GM13977 (cell line): Measurements from ENCODE around the gene FAM174B.

ENCODE experiments used
- DNase-seq: peaks from one replicate; pipeline ENCODE4 v3.0.0; 2012; ENCODE audit warnings: low spot score
- in situ Hi-C: fragments of 300-500 bp; cut with MboI; formaldehyde crosslinking; loops from one replicate; pipeline ENCODE4 v1.12.0; 2022; ENCODE audit warnings: low sequenced_read_pairs, low pct_unique_long_range_greater_than_20kb, mixed read lengths, inconsistent platforms; ENCODE audit not compliant: unreplicated experiment
- TF ChIP-seq, protein P1 (sequence below): IDR thresholded peaks from 2 replicates; pipeline ENCODE4 v1.5.1; 2012; ENCODE audit warnings: mild to moderate bottlenecking, control low read depth; ENCODE audit not compliant: insufficient read depth; ENCODE audit errors: extremely low read depth, missing control alignments

FAM174B gene

GRCh38 chr15:92647467-92648163 is 8.0 kb downstream of the FAM174B start:
- no peak for DNase-seq
- in situ Hi-C loops = no loop called here
- TF ChIP-seq, protein P1, sequence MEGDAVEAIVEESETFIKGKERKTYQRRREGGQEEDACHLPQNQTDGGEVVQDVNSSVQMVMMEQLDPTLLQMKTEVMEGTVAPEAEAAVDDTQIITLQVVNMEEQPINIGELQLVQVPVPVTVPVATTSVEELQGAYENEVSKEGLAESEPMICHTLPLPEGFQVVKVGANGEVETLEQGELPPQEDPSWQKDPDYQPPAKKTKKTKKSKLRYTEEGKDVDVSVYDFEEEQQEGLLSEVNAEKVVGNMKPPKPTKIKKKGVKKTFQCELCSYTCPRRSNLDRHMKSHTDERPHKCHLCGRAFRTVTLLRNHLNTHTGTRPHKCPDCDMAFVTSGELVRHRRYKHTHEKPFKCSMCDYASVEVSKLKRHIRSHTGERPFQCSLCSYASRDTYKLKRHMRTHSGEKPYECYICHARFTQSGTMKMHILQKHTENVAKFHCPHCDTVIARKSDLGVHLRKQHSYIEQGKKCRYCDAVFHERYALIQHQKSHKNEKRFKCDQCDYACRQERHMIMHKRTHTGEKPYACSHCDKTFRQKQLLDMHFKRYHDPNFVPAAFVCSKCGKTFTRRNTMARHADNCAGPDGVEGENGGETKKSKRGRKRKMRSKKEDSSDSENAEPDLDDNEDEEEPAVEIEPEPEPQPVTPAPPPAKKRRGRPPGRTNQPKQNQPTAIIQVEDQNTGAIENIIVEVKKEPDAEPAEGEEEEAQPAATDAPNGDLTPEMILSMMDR = no peak

DNA sequence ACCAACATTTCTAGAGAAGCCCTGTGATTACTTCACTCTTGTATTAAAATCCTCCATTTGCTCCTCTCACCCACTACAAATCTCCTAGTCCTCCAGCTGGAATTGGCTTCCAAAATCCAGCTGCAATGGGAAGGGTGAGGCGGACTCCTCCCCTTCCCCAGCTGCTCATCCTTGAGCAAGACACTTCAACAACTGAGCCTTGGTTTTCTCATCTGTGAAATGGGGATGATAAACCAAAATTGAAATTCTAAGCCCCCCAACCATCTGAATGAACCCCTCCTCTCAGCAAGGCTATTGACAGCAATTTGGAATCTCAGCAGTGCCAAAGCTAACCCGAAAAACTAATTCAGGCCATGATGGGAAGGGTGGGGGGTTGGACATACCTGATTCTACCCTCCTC is 9.4 kb downstream of the FAM174B start:
- TF ChIP-seq, protein P1 = no peak
- in situ Hi-C loops = no loop called here
- DNase-seq = no peak

DNA sequence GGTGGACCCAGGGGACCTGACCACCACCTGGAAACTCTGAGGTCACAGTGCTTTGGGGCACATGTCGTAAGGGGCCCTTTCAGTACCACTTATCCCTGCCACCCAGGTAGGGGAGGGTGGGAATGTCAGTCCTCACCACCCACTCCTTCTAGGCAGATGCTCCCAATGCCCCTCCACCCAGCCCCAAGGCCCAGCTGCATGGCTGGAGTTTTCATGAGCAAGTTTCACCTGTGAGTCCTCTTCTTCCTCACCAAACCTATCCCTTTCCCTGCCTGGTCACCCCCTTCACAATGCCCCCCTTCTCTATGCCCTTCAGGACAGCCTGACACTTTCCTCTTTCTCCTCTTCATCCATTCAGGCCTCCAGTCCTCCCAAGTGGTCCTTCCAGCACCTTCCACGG is 9.8 kb downstream of the FAM174B start:
- in situ Hi-C loops = no loop called here
- no peak for DNase-seq
- TF ChIP-seq, protein P1 = no peak

DNA sequence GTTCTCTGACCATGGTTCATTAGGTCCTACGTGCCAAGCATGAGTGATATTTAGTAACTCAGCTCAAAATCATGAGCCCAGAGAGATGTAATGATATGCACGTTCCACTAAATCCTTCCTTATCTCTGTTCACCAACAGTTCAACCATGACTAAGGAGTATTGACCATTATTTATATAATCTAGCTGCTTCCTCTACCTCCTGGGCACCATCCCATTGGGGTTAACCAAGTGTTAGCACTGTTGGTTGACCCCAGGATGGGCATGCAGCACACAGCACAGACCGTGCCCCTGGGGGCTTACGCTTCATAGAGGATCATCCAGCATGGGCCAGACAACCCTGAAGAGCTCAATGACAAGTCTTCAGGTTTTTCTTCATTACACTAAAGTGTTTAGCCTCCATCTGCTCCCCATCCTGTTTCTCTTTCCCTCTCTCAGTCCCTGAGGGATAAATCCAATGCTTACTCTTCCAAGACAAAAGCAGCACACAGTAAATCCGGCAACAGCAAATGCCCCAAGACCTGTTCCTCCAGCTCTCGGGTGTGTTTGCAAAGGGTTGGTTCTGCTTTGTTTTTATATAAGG is 10.4 kb downstream of the FAM174B start:
- in situ Hi-C loops = no loop called here
- TF ChIP-seq, protein P1 = no peak
- DNase-seq = no peak

DNA sequence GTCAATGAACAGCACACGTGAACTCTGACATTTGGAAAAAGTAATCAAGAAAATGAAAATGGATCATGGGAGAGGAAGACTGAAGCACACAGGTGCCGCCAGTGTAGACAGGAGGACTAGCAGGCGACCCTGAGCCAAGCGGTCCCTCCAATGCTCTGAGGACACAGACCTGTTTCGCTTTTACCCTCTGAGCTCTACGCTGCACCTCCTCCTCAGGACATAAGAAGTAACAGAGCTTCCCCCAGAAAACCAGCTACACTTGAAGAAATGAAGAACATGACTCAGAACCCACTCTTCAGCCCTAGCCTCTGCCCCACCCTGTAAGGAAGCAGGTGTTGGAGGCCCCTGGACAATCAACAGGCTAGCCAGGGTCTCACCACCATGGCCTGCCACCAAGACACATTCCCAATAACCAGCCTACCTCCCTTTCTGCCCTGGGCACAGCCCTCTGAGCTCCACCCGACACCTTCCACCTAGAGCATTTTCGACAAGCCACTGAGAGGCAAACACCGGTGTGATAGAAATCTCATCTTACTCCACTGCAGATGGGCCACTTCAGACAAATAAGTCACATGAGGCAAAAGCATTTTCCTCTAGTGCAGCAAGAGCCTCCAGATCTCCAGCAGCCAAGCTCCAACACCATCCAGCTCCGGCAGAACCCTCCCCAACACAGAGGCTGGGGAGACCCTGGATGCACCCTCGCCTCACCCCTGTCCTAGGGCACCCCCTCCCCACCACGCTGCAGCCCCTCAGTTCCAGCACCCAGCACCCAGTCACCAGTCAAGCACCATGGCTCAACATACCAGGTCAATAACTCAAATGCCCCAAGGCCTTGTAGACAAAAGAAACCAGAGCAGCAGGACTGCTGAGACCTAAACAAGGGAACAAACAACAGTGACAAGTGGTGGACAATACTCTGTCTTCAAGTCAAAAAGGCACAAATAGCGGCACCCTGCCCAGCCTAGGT is 11.4 kb downstream of the FAM174B start:
- no peak for DNase-seq
- in situ Hi-C loops = no loop called here
- TF ChIP-seq, protein P1 = no peak

DNA sequence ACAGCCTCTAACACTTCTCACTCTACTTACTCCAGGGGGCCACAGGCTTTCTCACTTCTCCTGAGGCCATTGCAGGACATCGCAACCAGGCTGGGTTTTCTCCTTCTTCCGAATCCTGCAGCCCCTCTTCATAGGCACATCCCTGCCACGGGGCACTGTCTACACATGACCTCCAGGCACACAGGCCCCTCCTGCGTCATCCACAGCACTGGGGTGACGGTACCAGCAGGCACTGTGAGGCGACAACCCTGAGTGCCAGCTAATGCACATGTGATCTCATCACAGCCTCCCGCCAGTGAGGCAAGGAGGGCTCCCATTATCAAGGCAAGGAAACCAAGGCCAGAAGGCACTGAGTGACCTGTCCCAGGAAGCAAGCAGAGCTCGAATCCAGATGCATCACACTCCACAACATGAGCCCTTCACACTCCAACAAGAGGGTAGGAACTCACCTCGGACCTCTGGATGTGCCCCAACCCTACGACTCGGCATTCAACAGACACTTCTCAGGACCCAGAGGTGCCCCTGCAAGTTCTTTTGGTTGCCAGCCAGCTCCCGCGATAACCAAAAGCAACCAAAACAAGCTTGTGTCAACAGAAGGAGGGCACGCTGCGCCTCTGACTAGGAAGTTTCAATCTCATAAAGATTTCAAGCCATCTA is 16.7 kb downstream of the FAM174B start:
- TF ChIP-seq, protein P1 = no peak
- no peak for DNase-seq
- in situ Hi-C loops = no loop called here
